GM06990 (cell line): Measurements from ENCODE around the gene ADAM12.

Experiments
- DNase-seq: peaks from one replicate; pipeline ENCODE4 v3.0.0-alpha.2; 2011; ENCODE audit not compliant: insufficient read length; ENCODE audit errors: extremely low read depth
- H3K27me3 ChIP-seq: replicated peaks from 2 replicates; pipeline ENCODE4 v1.6.0; 2011; ENCODE audit warnings: low read length; ENCODE audit not compliant: control insufficient read depth, insufficient read depth
- H3K36me3 ChIP-seq: 2 replicates; pipeline ENCODE4 v1.5.1; 2011; ENCODE audit warnings: low read length; ENCODE audit not compliant: control insufficient read depth, insufficient read depth
- H3K4me3 ChIP-seq: replicated peaks from 2 replicates; pipeline ENCODE4 v1.5.1; 2011; ENCODE audit warnings: low read depth, mild to moderate bottlenecking, control low read depth, low read length
- TF ChIP-seq, protein P1 (sequence below): IDR thresholded peaks from 2 replicates; pipeline ENCODE4 v1.5.1; 2011; ENCODE audit warnings: low read length, control low read depth, mild to moderate bottlenecking, inconsistent platforms; ENCODE audit not compliant: insufficient read depth, poor library complexity, severe bottlenecking

Gene ADAM12

DNA sequence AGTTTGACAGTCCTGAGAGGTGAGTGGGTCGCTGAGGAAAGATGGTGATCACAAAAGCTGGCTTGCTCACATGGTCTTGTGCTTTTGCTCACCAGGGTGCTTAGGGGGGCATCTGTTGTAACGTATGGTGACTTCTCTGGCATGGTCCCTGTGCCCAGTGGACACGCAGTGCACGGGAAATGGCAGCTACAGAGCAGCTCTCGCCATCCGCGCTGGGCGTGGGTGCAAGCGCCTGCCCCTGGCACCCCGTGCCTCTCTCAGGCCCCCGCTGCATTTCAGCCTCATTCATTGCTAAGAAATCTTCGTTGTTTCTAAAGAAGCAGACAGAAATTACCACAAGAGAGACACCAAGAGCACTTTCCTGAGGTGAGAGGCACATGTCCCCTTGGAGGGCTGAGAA is 390.7 kb downstream of the ADAM12 start:
- H3K4me3 ChIP-seq, result no peak overlapping the region
- DNase-seq, result no peak
- TF ChIP-seq, protein P1, sequence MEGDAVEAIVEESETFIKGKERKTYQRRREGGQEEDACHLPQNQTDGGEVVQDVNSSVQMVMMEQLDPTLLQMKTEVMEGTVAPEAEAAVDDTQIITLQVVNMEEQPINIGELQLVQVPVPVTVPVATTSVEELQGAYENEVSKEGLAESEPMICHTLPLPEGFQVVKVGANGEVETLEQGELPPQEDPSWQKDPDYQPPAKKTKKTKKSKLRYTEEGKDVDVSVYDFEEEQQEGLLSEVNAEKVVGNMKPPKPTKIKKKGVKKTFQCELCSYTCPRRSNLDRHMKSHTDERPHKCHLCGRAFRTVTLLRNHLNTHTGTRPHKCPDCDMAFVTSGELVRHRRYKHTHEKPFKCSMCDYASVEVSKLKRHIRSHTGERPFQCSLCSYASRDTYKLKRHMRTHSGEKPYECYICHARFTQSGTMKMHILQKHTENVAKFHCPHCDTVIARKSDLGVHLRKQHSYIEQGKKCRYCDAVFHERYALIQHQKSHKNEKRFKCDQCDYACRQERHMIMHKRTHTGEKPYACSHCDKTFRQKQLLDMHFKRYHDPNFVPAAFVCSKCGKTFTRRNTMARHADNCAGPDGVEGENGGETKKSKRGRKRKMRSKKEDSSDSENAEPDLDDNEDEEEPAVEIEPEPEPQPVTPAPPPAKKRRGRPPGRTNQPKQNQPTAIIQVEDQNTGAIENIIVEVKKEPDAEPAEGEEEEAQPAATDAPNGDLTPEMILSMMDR, result no peak
- no peaks in the 10 kb centered on the region for H3K27me3 ChIP-seq
- H3K36me3 ChIP-seq, result no peaks in the 10 kb centered on the region

DNA sequence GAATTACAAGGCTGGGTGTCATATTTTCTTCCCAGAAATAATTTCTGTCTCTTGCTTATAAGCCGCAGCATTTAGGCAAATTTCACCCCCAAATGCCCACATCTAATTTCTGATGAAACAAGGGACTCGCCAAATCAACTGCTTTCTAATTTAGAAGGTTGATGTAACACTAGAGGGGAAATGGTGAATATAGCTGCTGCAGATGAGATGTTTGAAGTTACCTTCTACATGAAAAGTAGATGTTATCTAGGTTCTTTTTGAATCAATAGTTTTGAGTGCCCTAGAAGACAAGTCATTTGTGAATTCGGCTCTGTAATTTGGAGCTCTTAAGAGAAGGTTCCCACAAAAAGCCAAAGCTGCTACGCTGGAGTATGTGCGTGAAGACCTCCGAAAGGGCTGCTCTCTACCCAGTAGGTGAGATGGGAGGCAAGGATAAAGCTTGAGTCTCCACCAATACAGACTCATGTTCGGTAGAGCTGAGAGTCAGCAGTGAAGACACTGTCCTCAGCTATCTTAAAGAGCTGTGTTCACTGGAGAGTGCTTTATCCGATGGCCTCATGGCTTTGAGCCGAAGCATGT is 392.5 kb downstream of the ADAM12 start:
- H3K4me3 ChIP-seq, result no peak overlapping the region
- no peaks in the 10 kb centered on the region for H3K36me3 ChIP-seq
- no peak for DNase-seq
- no peaks in the 10 kb centered on the region for H3K27me3 ChIP-seq
- TF ChIP-seq, protein P1, result no peak

DNA sequence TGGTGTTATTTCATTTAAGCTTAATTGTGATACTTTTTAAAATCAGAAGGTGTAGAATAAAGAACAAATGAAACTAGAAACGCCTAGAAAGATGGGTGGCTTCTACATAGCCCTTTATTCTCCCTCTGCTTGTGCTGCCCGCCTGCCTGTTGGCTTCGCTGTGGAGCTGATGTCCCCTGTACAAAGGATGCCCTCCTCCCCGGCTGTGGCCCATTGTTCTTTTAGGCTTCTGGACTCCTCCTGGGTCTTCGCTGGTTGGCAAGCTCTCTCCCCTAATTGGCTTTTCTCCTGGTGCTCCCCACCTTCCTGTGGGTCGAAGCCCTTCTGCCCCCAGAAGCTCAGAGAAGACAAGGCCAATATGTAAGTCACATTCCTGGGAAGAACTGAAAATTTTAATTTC is 393.7 kb downstream of the ADAM12 start:
- no peak for DNase-seq
- no peak overlapping the region for H3K4me3 ChIP-seq
- no peaks in the 10 kb centered on the region for H3K27me3 ChIP-seq
- H3K36me3 ChIP-seq, result no peaks in the 10 kb centered on the region
- TF ChIP-seq, protein P1, result no peak

DNA sequence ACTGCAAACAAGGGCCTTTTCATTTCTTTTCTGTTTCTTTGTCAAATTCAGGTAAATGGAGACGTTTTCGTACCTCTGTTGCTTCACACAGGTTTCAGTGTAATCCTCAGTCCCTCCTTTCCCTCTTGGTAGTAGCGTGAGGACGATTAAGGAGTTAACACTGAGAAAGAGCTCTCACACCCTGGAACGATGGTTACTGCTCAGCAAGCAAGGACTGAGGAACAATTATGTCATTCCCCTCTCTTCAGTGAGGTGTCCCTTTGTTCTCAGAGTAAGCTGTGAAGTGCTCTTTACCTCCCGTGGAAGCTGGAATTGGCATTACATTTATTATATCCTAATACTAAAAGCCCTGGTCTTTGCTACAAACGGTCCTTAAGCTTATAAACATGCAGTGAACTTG is 396.0 kb downstream of the ADAM12 start:
- DNase-seq, result no peak
- TF ChIP-seq, protein P1, result no peak
- Histone ChIP-seq H3K4me3 (no peak overlapping the region), H3K27me3 (no peaks in the 10 kb centered on the region), H3K36me3 (no peaks in the 10 kb centered on the region)

DNA sequence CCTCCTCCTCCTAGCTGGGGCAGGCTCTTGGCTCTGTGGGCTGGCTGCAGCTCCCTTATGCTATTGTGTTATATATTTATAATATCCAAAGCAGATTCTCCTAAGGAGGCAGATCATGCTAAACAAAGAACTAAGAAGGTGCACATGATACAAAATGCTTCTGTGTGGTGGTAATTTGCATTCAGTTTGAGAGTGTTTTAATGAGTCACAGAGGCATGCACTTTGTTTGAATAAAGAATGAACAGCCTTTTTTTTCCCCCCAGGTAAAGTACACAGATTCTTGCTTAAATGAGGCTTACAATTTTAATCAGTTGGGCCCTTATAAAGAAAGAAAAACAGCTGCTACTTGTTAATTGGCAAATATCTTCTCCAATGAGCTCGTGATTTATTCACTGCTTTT is 396.9 kb downstream of the ADAM12 start:
- Histone ChIP-seq H3K4me3 (no peak overlapping the region), H3K36me3 (no peaks in the 10 kb centered on the region), H3K27me3 (no peaks in the 10 kb centered on the region)
- TF ChIP-seq, protein P1, result no peak
- DNase-seq, result no peak

DNA sequence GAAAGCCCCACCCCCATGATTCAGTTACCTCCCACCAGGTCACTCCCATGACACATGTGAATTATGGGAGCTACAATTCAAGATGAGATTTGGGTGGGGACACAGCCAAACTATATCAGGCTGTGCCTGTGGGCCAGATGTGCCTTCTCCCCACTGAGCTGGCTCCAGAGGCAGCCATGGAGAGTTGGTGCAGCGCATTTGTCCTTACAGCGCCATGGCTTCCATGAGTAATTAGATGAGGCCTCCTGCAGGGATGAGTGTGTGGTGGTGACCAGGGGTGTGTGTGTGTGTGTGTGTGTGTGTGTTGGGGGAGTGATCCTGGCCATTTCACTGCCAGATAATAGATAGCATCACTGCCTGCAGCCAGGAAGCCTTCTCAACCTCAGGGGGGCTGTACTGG is 397.3 kb downstream of the ADAM12 start:
- H3K27me3 ChIP-seq, result no peaks in the 10 kb centered on the region
- no peaks in the 10 kb centered on the region for H3K36me3 ChIP-seq
- no peak for DNase-seq
- TF ChIP-seq, protein P1, result no peak
- H3K4me3 ChIP-seq, result no peak overlapping the region
